NCI-H82 treated with DMSO at 0.1 percent for 48 hours (cell line): Measurements from ENCODE around the gene GBGT1.
A peak's percentile ranks its signal among the peaks of the same experiment; 100 is the strongest.

ENCODE experiments used
- DNase-seq: peaks from one replicate; lab custom pipeline; 2025; ENCODE audit not compliant: unreplicated experiment; lab: John Stamatoyannopoulos, UW

GBGT1 gene

GRCh38 chr9:133144904-133145851 lies 18.5 kb downstream of the GBGT1 start:
- DNase-seq, result no peak

- DNase-seq, result peak; percentile 10
These were observed 19.4 kb downstream of the GBGT1 start for GRCh38 chr9:133144142-133144903.

GRCh38 chr9:133143639-133144141 lies 20.0 kb downstream of the GBGT1 start:
- no peak for DNase-seq

- no peak for DNase-seq
These were observed 20.8 kb downstream of the GBGT1 start for GRCh38 chr9:133142684-133143622.

GRCh38 chr9:133141833-133142595 lies 21.7 kb downstream of the GBGT1 start:
- DNase-seq, result no peak

- DNase-seq, result no peak
These were observed 23.1 kb downstream of the GBGT1 start for GRCh38 chr9:133140606-133141005.

GRCh38 chr9:133140174-133140505 lies 23.6 kb downstream of the GBGT1 start:
- DNase-seq, result no peak

GRCh38 chr9:133139246-133140173 lies 24.2 kb downstream of the GBGT1 start:
- DNase-seq, result no peak

- DNase-seq, result no peak
These were observed 26.1 kb downstream of the GBGT1 start for GRCh38 chr9:133137451-133138231.

- no peak for DNase-seq
These were observed 28.5 kb downstream of the GBGT1 start for GRCh38 chr9:133135146-133135745.

GRCh38 chr9:133134388-133135145 lies 29.1 kb downstream of the GBGT1 start:
- no peak for DNase-seq

- no peak for DNase-seq
These were observed 29.9 kb downstream of the GBGT1 start for GRCh38 chr9:133133681-133134387.

- DNase-seq, result no peak
These were observed 31.5 kb downstream of the GBGT1 start for GRCh38 chr9:133132174-133132573.

- DNase-seq, result no peak
These were observed 32.2 kb downstream of the GBGT1 start for GRCh38 chr9:133131506-133131905.

GRCh38 chr9:133130685-133131244 lies 32.9 kb downstream of the GBGT1 start:
- DNase-seq, result no peak
